ENCODE data around the gene PDLIM4. TPM values are rescaled to one million over a fixed set of nuclear protein-coding genes. Genes with fewer than 3 reads are reported as not detected.

PDLIM4 gene
- total and polyA plus RNA-seq, 2 experiments from 2014 or later = 25.2 to 31.8 TPM

DNA sequence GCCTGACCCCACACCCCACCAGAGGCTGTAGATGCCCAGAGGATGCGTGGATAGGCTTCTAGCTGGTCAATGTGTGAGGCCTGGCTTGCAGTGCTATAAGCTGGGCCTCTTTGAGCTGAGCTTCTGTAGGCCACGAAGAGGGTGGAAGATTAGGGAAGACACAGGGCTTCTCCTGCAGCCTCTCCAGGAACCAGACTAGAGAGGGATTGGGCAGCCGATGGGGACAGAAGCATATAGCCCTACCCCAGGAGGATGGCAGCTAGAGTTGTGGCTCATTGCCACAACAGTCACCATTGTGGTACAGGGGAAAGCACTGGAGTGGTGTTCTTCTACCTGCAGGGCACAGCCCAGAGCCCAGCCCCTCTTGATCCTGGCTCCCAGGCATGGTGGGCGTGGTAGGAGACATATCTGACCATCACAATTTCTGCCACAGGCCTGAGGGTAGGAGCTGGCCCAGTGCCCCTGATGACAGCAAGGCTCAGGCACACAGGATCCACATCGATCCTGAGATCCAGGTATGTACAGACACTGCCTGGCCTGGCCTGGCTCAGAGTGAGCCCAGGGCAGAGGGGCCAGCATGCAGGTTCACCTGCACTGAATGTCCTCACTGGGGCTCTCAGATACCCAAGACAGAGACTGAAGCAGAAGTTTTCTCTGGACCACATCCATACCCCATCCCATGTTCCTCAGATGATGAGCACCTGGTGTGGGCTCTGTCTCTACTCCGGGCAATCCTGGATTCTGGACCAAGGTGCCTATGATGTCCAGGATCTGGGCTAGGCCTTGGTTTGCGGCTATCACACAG, 8.7 kb downstream of the PDLIM4 start:
- no peak overlapping the region for H3K4me3 ChIP-seq
- no peaks in the 10 kb centered on the region for H3K79me2 ChIP-seq (replicated peaks; ENCODE audit: insufficient read depth)
- H3K27ac Mint-ChIP-seq = no peak overlapping the region
- H3K4me2 ChIP-seq = no peak overlapping the region
- no peak overlapping the region for H2AFZ ChIP-seq
- H3K27me3 ChIP-seq (ENCODE audit: insufficient read depth) = no peaks in the 10 kb centered on the region
- peaks cover 9% of the 10 kb centered on the region for H3K27me3 Mint-ChIP-seq (ENCODE audit: insufficient read depth, low read depth, poor library complexity)
- no peaks in the 10 kb centered on the region for H4K20me1 ChIP-seq (replicated peaks; ENCODE audit: insufficient read depth)
- no peaks in the 10 kb centered on the region for H3K36me3 ChIP-seq (ENCODE audit: insufficient read depth)
- no peak overlapping the region for H3K4me3 Mint-ChIP-seq
- H3F3A ChIP-seq (replicated peaks; ENCODE audit: low read depth) = no peaks in the 10 kb centered on the region
- TF ChIP-seq EZH2 (IDR thresholded peaks at IDR 0.05; ENCODE audit: low read depth, unreplicated experiment) = no peak
- TF ChIP-seq, protein P1, sequence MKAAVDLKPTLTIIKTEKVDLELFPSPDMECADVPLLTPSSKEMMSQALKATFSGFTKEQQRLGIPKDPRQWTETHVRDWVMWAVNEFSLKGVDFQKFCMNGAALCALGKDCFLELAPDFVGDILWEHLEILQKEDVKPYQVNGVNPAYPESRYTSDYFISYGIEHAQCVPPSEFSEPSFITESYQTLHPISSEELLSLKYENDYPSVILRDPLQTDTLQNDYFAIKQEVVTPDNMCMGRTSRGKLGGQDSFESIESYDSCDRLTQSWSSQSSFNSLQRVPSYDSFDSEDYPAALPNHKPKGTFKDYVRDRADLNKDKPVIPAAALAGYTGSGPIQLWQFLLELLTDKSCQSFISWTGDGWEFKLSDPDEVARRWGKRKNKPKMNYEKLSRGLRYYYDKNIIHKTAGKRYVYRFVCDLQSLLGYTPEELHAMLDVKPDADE (IDR thresholded peaks at IDR 0.05) = no peak
- no peak for TF ChIP-seq EZH2phosphoT487 (IDR thresholded peaks at IDR 0.05; ENCODE audit: unreplicated experiment)
- TF ChIP-seq ZNF114 (CRISPR knock-in tag; IDR thresholded peaks at IDR 0.05) = no peak
- no peak for TF ChIP-seq ZNF331 (CRISPR knock-in tag; IDR thresholded peaks at IDR 0.05; ENCODE audit: low read depth)
- no peak for TF ChIP-seq JUNB (IDR thresholded peaks at IDR 0.05; ENCODE audit: unreplicated experiment)
- no peak for TF ChIP-seq ZNF462 (CRISPR knock-in tag; IDR thresholded peaks at IDR 0.05)
- no peak for TF ChIP-seq REST (IDR thresholded peaks at IDR 0.05; ENCODE audit: unreplicated experiment)
- TF ChIP-seq CTCF (conservative IDR thresholded peaks at IDR 0.05; ENCODE audit: low read depth in 2 of 2) = no peak
- no peak for TF ChIP-seq CREB1 (CRISPR knock-in tag; IDR thresholded peaks at IDR 0.05; ENCODE audit: low read depth)
- TF ChIP-seq NANOG (IDR thresholded peaks at IDR 0.05; ENCODE audit: borderline replicate concordance) = no peak
- TF ChIP-seq STAT1 (IDR thresholded peaks at IDR 0.05; ENCODE audit: unreplicated experiment) = no peak
- H3K4me1 Mint-ChIP-seq = no peaks in the 10 kb centered on the region
- H3K9me2 ChIP-seq (ENCODE audit: insufficient read depth) = no peaks in the 10 kb centered on the region
- DNase-seq (ENCODE audit: low spot score) (no peak), ATAC-seq (no peak)
- H3K9me3 Mint-ChIP-seq = no peaks in the 10 kb centered on the region
- no peaks in the 10 kb centered on the region for H3K36me3 Mint-ChIP-seq (ENCODE audit: low read depth)
- H3K27ac ChIP-seq (ENCODE audit: low read depth) = no peak overlapping the region
- H3K4me1 ChIP-seq (ENCODE audit: insufficient read depth) = no peaks in the 10 kb centered on the region

All from GM23338 (cell line).